Left ventricle myocardium inferior (tissue), 1 donor: Measurements from ENCODE around the gene ZNF785. TPM values are rescaled to one million over a fixed set of nuclear protein-coding genes. Genes with fewer than 3 reads are reported as not detected.

ENCODE experiments used
- DNase-seq: peaks from one replicate; pipeline ENCODE4 v3.0.0-alpha.2; 2020
- H3K27ac ChIP-seq: fragments of 200-600 bp; replicated peaks from 2 replicates; pipeline ENCODE4 v1.8.0; 2021
- H3K27me3 ChIP-seq: fragments of 200-600 bp; 2 replicates; pipeline ENCODE4 v1.8.0; 2021; ENCODE audit warnings: low read depth
- H3K36me3 ChIP-seq: fragments of 200-600 bp; 2 replicates; pipeline ENCODE4 v1.8.0; 2021
- H3K4me1 ChIP-seq: fragments of 200-600 bp; 2 replicates; pipeline ENCODE4 v1.8.0; 2021
- H3K4me3 ChIP-seq: fragments of 200-600 bp; 2 replicates; pipeline ENCODE4 v1.8.0; 2021; ENCODE audit warnings: mild to moderate bottlenecking, moderate library complexity
- H3K9me3 ChIP-seq: fragments of 200-600 bp; replicated peaks from 2 replicates; pipeline ENCODE4 v1.8.0; 2021
- intact Hi-C: fragments of 100-400 bp; cut with micrococcal nuclease; formaldehyde crosslinking; loops from one replicate; pipeline ENCODE4 v1.11.0; 2022
- total RNA-seq: library from RNA; stranded (reverse); fragmentation: NEBNext Ultra II Directional; extraction: Animal tissue kit (Norgen Biotek cat#: 25700); gene quantifications from one replicate; pipeline ENCODE4 v1.2.1, GENCODE V29; 2021
- TF ChIP-seq, protein P1 (sequence below): fragments of 200-600 bp; IDR thresholded peaks from 2 replicates; pipeline ENCODE4 v1.8.0; 2021; ENCODE audit warnings: antibody characterized with exemption, mild to moderate bottlenecking, borderline replicate concordance
- donor health status: DM: no; HTN: yes; CAD: no; lungs with severe emphysema.

ZNF785 gene
- total RNA-seq, 1 donor from 2014 or later = 7.1 TPM

- Histone ChIP-seq H3K27ac (no peak overlapping the region), H3K4me1 (no peaks in the 10 kb centered on the region), H3K9me3 (no peaks in the 10 kb centered on the region), H3K36me3 (no peaks in the 10 kb centered on the region), H3K4me3 (no peak overlapping the region), H3K27me3 (peaks cover 16% of the 10 kb centered on the region)
- TF ChIP-seq, protein P1, sequence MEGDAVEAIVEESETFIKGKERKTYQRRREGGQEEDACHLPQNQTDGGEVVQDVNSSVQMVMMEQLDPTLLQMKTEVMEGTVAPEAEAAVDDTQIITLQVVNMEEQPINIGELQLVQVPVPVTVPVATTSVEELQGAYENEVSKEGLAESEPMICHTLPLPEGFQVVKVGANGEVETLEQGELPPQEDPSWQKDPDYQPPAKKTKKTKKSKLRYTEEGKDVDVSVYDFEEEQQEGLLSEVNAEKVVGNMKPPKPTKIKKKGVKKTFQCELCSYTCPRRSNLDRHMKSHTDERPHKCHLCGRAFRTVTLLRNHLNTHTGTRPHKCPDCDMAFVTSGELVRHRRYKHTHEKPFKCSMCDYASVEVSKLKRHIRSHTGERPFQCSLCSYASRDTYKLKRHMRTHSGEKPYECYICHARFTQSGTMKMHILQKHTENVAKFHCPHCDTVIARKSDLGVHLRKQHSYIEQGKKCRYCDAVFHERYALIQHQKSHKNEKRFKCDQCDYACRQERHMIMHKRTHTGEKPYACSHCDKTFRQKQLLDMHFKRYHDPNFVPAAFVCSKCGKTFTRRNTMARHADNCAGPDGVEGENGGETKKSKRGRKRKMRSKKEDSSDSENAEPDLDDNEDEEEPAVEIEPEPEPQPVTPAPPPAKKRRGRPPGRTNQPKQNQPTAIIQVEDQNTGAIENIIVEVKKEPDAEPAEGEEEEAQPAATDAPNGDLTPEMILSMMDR = no peak
- intact Hi-C loops = no loop called here
- no peak for DNase-seq
Measured at GRCh38 chr16:30619202-30619601, 33.7 kb upstream of the ZNF785 start.

- DNase-seq = peak; percentile 46
- intact Hi-C loops = no loop called here
- TF ChIP-seq, protein P1 = peak; percentile 60
- H3K36me3 ChIP-seq = no peaks in the 10 kb centered on the region
- peaks cover 6% of the 10 kb centered on the region for H3K27me3 ChIP-seq
- H3K9me3 ChIP-seq = no peaks in the 10 kb centered on the region
- no peak overlapping the region for H3K4me3 ChIP-seq
- H3K27ac ChIP-seq = no peak overlapping the region
- H3K4me1 ChIP-seq = peaks cover 4% of the 10 kb centered on the region
Measured at GRCh38 chr16:30615358-30616091, 30.0 kb upstream of the ZNF785 start.

DNA sequence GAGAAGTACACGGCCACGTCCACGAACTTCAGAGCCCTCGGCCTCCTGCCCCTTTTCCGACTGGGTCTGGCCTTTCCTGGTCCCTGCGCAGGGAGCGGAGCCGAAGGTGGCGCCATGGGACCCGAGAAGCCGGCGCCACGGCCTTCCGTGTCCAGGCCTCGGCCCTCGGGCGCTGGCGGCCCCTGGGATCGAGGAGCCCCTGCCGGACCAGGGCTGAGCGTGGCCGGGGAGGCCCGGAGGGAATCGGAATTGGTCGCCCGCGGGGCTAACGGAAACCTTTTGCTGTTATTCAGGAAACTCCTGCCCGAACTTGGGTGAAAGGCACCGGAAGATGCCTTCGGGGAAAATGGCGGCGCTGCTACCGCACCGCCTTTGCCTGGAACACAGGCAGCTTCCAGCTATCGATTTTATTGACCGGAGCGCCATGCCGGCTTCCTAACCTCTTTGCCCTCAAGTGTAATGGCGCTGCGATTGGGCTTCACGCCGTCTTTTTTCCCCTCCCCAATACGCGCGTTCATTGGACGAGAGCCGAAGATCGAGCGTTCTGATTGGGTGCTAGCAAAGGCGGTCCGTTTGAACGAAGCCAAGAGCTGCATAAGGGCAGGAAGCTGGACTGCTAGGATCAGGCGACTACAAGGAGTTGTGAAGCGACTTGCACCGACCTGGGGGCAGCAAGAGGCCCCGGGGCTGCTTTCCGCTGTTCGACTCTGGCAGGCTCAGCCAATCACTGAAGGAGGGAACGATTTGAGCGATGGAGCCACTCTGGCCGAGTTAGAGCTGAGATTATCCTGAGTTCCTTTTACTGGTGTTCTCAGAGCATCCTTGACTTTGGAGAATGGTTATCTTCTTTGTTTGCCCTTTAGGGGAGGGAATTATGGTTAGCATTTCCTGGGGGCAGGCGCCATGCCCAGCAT is 24.7 kb upstream of the ZNF785 start, which contains the start of gene ZNF689:
TSS of gene ZNF689 (minus strand) at position 464 of the 914 bp plus-strand sequence. CDS start at position 116, 348 bp downstream.
- H3K4me3 ChIP-seq = peak within 1 kb of the TSS; percentile 85
- TF ChIP-seq, protein P1 = no peak
- intact Hi-C loops = no loop called here

GRCh38 chr16:30609002-30609925 is 23.8 kb upstream of the ZNF785 start:
- TF ChIP-seq, protein P1 = no peak
- H3K36me3 ChIP-seq = peaks cover 36% of the 10 kb centered on the region
- peak overlapping the region; percentile 94 for H3K27ac ChIP-seq
- H3K4me1 ChIP-seq = peaks cover 29% of the 10 kb centered on the region
- intact Hi-C loops = no loop called here
- no peaks in the 10 kb centered on the region for H3K27me3 ChIP-seq
- peak; percentile 49 for DNase-seq
- H3K9me3 ChIP-seq = no peaks in the 10 kb centered on the region
- H3K4me3 ChIP-seq = peak overlapping the region; percentile 85

More for the DNA sequence above, 24.7 kb upstream of the ZNF785 start, which contains the start of gene ZNF689:
- Histone ChIP-seq H3K27me3 (no peaks in the 10 kb centered on the region), H3K36me3 (peaks cover 26% of the 10 kb centered on the region), H3K4me1 (peaks cover 26% of the 10 kb centered on the region), H3K9me3 (no peaks in the 10 kb centered on the region), H3K27ac (peak within 1 kb of the TSS; percentile 94)
- peak; percentile 91 for DNase-seq
